K562 (cell line): Measurements from ENCODE around the gene OOSP4A. TPM values are rescaled to one million over a fixed set of nuclear protein-coding genes. Genes with fewer than 3 reads are reported as not detected.

Experiments
- ATAC-seq: fragments of 200-7000 bp; cut with Tn5 transposase; 3 replicates; pipeline ENCODE4 v1.9.1; 2020; ENCODE audit warnings: moderate library complexity
- BruUV-seq: library from RNA; stranded (reverse); fragments of 400-500 nt; replicated peaks from 2 replicates; lab custom pipeline; 2021; lab: Mats Ljungman, UMichigan
- CTCF ChIA-PET: fragments of 300-600 bp; formaldehyde crosslinking; extraction: SDS; loops from one replicate; lab custom pipeline; 2021; ENCODE audit warnings: low intra/inter-chr PET ratio; lab: Yijun Ruan, JAX
- POLR2A ChIA-PET: fragments of 300-600, 350-650 bp; sonication (Branson Sonifier 250); formaldehyde crosslinking; extraction: SDS; loops from one replicate; lab custom pipeline; 2021; ENCODE audit warnings: antibody characterized with exemption, inconsistent platforms; lab: Yijun Ruan, JAX
- DNase-seq, 4 experiments: peaks; one replicate each; pipeline versions ENCODE4 v3.0.0 to v3.0.0-alpha.2; 2011 to 2018; ENCODE audit warnings: low spot score in 3 of 4, mixed read lengths in 3 of 4; ENCODE audit errors: extremely low read depth in 1 of 4
- FAIRE-seq: peaks from 2 replicates; lab custom pipeline; 2011; peaks lifted over from hg19 to GRCh38; lab: Jason Lieb, UNC
- H2AFZ ChIP-seq: 2 replicates; pipeline ENCODE4 v1.6.0; 2011; ENCODE audit warnings: low read depth, low read length, control low read depth, inconsistent platforms
- H3K27ac ChIP-seq: fragments of 200-600 bp; 3 replicates; pipeline ENCODE4 v1.8.0; 2011; ENCODE audit warnings: low read depth, mild to moderate bottlenecking, control low read depth, inconsistent platforms, low read length, moderate library complexity, mixed read lengths; ENCODE audit errors: extremely low read depth
- H3K27me3 ChIP-seq, 2 experiments: fragments of 300-600 bp in 1 of 2; 2 replicates in 1 of 2; 3 replicates in 1 of 2; pipeline versions ENCODE4 v1.6.0 to v1.8.0; 2011; ENCODE audit warnings: inconsistent platforms in 2 of 2, low read length in 2 of 2, mild to moderate bottlenecking in 1 of 2, mixed read lengths in 1 of 2, moderate library complexity in 1 of 2; ENCODE audit not compliant: control insufficient read depth in 2 of 2, insufficient read depth in 2 of 2
- H3K36me3 ChIP-seq: fragments of 300-600 bp; 3 replicates; pipeline ENCODE4 v1.8.0; 2011; ENCODE audit warnings: mild to moderate bottlenecking, low read length, inconsistent platforms; ENCODE audit not compliant: control insufficient read depth, insufficient read depth
- H3K4me1 ChIP-seq, 2 experiments: fragments of 200-600 bp in 1 of 2; replicated peaks in 1 of 2; 2 replicates in 1 of 2; 3 replicates in 1 of 2; pipeline versions ENCODE4 v1.5.1 to v1.8.0; 2011; ENCODE audit warnings: inconsistent platforms in 2 of 2, low read length in 2 of 2, mild to moderate bottlenecking in 1 of 2, mixed read lengths in 1 of 2, moderate library complexity in 1 of 2; ENCODE audit not compliant: control insufficient read depth in 2 of 2, insufficient read depth in 2 of 2
- H3K4me2 ChIP-seq: 2 replicates; pipeline ENCODE4 v1.6.1; 2011; ENCODE audit warnings: low read length, control low read depth, inconsistent platforms, mixed read lengths; ENCODE audit not compliant: insufficient read depth
- H3K4me3 ChIP-seq: fragments of 200-600 bp; sonication (generic), shearing (Covaris generic); 2 replicates; pipeline ENCODE4 v1.5.1; 2016; ENCODE audit warnings: control low read depth, inconsistent platforms
- H3K79me2 ChIP-seq: fragments of 200-600 bp; 3 replicates; pipeline ENCODE4 v1.8.0; 2011; ENCODE audit warnings: low read length, inconsistent platforms; ENCODE audit not compliant: control insufficient read depth, insufficient read depth
- H3K9ac ChIP-seq, 2 experiments: 2 replicates each; pipeline versions ENCODE4 v1.6.0 to v1.6.1; 2011; ENCODE audit warnings: low read depth in 2 of 2, low read length in 2 of 2, control low read depth in 1 of 2, inconsistent platforms in 1 of 2, mild to moderate bottlenecking in 1 of 2, mixed read lengths in 1 of 2; ENCODE audit not compliant: insufficient read depth in 1 of 2
- H3K9me1 ChIP-seq: one replicate; pipeline ENCODE4 v1.6.0; 2011; ENCODE audit warnings: inconsistent platforms, mild to moderate bottlenecking, low read length, moderate library complexity; ENCODE audit not compliant: control insufficient read depth, insufficient read depth
- H3K9me3 ChIP-seq: replicated peaks from 2 replicates; pipeline ENCODE4 v1.5.1; 2011; ENCODE audit warnings: low read depth, low read length, inconsistent platforms; ENCODE audit not compliant: control insufficient read depth, insufficient read depth
- H4K20me1 ChIP-seq: replicated peaks from 2 replicates; pipeline ENCODE4 v1.6.1; 2011; ENCODE audit warnings: low read length, inconsistent platforms, mixed read lengths; ENCODE audit not compliant: control insufficient read depth, insufficient read depth
- ARID2 ChIP-seq: fragments of 450-650 bp; IDR thresholded peaks from 2 replicates; pipeline ENCODE4 v1.6.1; 2017; ENCODE audit warnings: antibody characterized with exemption, mild to moderate bottlenecking
- BRF2 ChIP-seq: IDR thresholded peaks from 3 replicates; pipeline ENCODE4 v1.6.1; 2011; ENCODE audit warnings: borderline replicate concordance, mild to moderate bottlenecking; ENCODE audit not compliant: insufficient read length, insufficient read depth
- CTCFL ChIP-seq: IDR thresholded peaks from 2 replicates; pipeline ENCODE4 v1.6.1; 2011; ENCODE audit warnings: borderline replicate concordance, low read depth, mild to moderate bottlenecking, moderate library complexity, low read length; ENCODE audit not compliant: insufficient read depth, poor library complexity, severe bottlenecking
- DACH1 ChIP-seq: fragments of 450-650 bp; IDR thresholded peaks from 2 replicates; pipeline ENCODE4 v1.6.1; 2018; ENCODE audit not compliant: partially characterized antibody
- LARP7 ChIP-seq: fragments of 450-650 bp; IDR thresholded peaks from 2 replicates; pipeline ENCODE4 v1.6.1; 2016
- MITF ChIP-seq: IDR thresholded peaks from 2 replicates; pipeline ENCODE4 v1.6.1; 2014; ENCODE audit warnings: antibody characterized with exemption
- SIRT6 ChIP-seq: IDR thresholded peaks from one replicate; pipeline ENCODE4 v1.6.1; 2012; ENCODE audit warnings: low read depth, mild to moderate bottlenecking, control low read depth, inconsistent platforms, low read length, moderate library complexity
- ZBTB12 ChIP-seq: fragments of 250-450 bp; sonication (Bioruptor Pico); IDR thresholded peaks from 2 replicates; pipeline ENCODE4 v1.4.0; 2020
- ZFP1 ChIP-seq: fragments of 450-650 bp; formaldehyde crosslinking; IDR thresholded peaks from 2 replicates; pipeline ENCODE4 v1.4.0; 2020; ENCODE audit warnings: mild to moderate bottlenecking, mixed read lengths
- ZFP30 ChIP-seq: fragments of 250-450 bp; sonication (Bioruptor Pico); IDR thresholded peaks from 2 replicates; pipeline ENCODE4 v1.8.0; 2022; ENCODE audit warnings: moderate library complexity, mild to moderate bottlenecking, inconsistent platforms, borderline replicate concordance
- ZFPM2 ChIP-seq: fragments of 250-450 bp; sonication (Bioruptor Pico); IDR thresholded peaks from 2 replicates; pipeline ENCODE4 v1.5.1; 2022; ENCODE audit warnings: mild to moderate bottlenecking
- ZNF324 ChIP-seq: fragments of 250-450 bp; sonication (Bioruptor Pico); IDR thresholded peaks from 2 replicates; pipeline ENCODE4 v1.4.0; 2020; ENCODE audit warnings: mild to moderate bottlenecking
- ZNF347 ChIP-seq: fragments of 450-650 bp; formaldehyde crosslinking; IDR thresholded peaks from 2 replicates; pipeline ENCODE4 v1.4.0; 2020; ENCODE audit warnings: low read depth, mild to moderate bottlenecking, moderate library complexity
- WGBS: fragments of 100-300 bp; shearing (Covaris generic); methylation state at CpG from one replicate; pipeline ENCODE4 v1.1.6; 2016; ENCODE audit warnings: low coverage, mixed read lengths; ENCODE audit not compliant: insufficient coverage; ENCODE audit errors: missing lambda C conversion rate; 5-methylcytosine and 5-hydroxymethylcytosine counted together
- in situ Hi-C: fragments of 300-500 bp; cut with MboI; formaldehyde crosslinking; loops from 4 replicates; pipeline ENCODE4 v1.15.0; 2018; ENCODE audit warnings: inconsistent platforms, mixed read lengths
- intact Hi-C: fragments of 100-400 bp; cut with micrococcal nuclease; formaldehyde crosslinking; loops from 2 replicates; pipeline ENCODE4 v1.14.2; 2022
- polyA plus RNA-seq, 8 experiments: library from polyadenylated mRNA; depleted of rRNA in 4 of 8; stranded (reverse) in 5 of 8; unstranded in 3 of 8; fragments of >200 nt; fragmentation: Nextera tagmentation in 2 of 8; fragmentation: Illumina TruSeq in 1 of 8; extraction: Ambion mirVana in 2 of 8; extraction: Trizol in 1 of 8; gene quantifications; 2 replicates each; pipeline versions ENCODE4 v1.2.1 to v1.2.3, GENCODE V29; 2011 to 2014; ENCODE audit warnings: inconsistent platforms in 1 of 8, missing spikeins in 1 of 8
- total RNA-seq, 7 experiments: library from RNA; depleted of rRNA in 6 of 7; stranded (reverse); fragments of >200 nt in 6 of 7; fragmentation: Illumina TruSeq in 2 of 7; extraction: Trizol in 2 of 7; gene quantifications; 2 replicates each; pipeline versions ENCODE4 v1.2.1 to v1.2.3, GENCODE V29; 2011 to 2021; ENCODE audit warnings: low replicate concordance in 1 of 7

Gene OOSP4A
- total and polyA plus RNA-seq, 9 of the 15 experiments (the other 6 are each of a cell fraction or from before 2014, with no cell fraction given): 0.40 to 2.4 (median 0.74) TPM; not detected in 2

GRCh38 chr11:59984368-59984767, 20.5 kb downstream of the OOSP4A start:
- ChIA-PET CTCF (no interaction called here), POLR2A (no interaction called here)
- TF ChIP-seq ZBTB12 (CRISPR knock-in tag): no peak
- TF ChIP-seq ZFPM2 (CRISPR knock-in tag): no peak
- TF ChIP-seq ZFP1 (CRISPR knock-in tag): no peak
- no peak for TF ChIP-seq ZNF347
- TF ChIP-seq MITF: no peak
- TF ChIP-seq CTCFL: no peak
- TF ChIP-seq ARID2: no peak
- no peak for TF ChIP-seq ZFP30
- no peak for TF ChIP-seq BRF2
- TF ChIP-seq SIRT6: no peak
- TF ChIP-seq DACH1: no peak
- no peak for TF ChIP-seq LARP7
- TF ChIP-seq ZNF324 (CRISPR knock-in tag): no peak

More at GRCh38 chr11:59984368-59984767, 20.5 kb downstream of the OOSP4A start:
- ATAC-seq: no peak
- no peak overlapping the region for H3K4me2 ChIP-seq
- BruUV-seq: no TSS peak
- H4K20me1 ChIP-seq: no peaks in the 10 kb centered on the region
- DNase-seq: no peak
- H3K27ac ChIP-seq: no peak overlapping the region
- intact Hi-C loops: no loop called here
- H3K4me1 ChIP-seq: peaks cover 0 to 12% of the 10 kb centered on the region in 2 experiments; a peak in 2 of 5 replicates
- H3K79me2 ChIP-seq: no peaks in the 10 kb centered on the region
- no peak for FAIRE-seq
- no peak overlapping the region for H3K9ac ChIP-seq
- WGBS: 72% methylated on average over 3 of the region's 3 CpGs
- H2AFZ ChIP-seq: no peak overlapping the region
- in situ Hi-C loops: no loop called here
- H3K36me3 ChIP-seq: no peaks in the 10 kb centered on the region
- H3K27me3 ChIP-seq: no peaks in the 10 kb centered on the region
- no peaks in the 10 kb centered on the region for H3K9me1 ChIP-seq
- no peaks in the 10 kb centered on the region for H3K9me3 ChIP-seq
- H3K4me3 ChIP-seq: no peak overlapping the region
